GM18870 (cell line): ENCODE data around the gene FKRP.
"Not testable (repeated sequence)": the region's sequence is repeated elsewhere in the genome, so short reads cannot be mapped to it uniquely, and the experiment has no call there.

ENCODE experiments used
- ATAC-seq: cut with Tn5 transposase; IDR thresholded peaks from one replicate; pipeline ENCODE4 v1.9.1; 2021; ENCODE audit warnings: moderate library complexity; ENCODE audit not compliant: unreplicated experiment

FKRP gene

DNA sequence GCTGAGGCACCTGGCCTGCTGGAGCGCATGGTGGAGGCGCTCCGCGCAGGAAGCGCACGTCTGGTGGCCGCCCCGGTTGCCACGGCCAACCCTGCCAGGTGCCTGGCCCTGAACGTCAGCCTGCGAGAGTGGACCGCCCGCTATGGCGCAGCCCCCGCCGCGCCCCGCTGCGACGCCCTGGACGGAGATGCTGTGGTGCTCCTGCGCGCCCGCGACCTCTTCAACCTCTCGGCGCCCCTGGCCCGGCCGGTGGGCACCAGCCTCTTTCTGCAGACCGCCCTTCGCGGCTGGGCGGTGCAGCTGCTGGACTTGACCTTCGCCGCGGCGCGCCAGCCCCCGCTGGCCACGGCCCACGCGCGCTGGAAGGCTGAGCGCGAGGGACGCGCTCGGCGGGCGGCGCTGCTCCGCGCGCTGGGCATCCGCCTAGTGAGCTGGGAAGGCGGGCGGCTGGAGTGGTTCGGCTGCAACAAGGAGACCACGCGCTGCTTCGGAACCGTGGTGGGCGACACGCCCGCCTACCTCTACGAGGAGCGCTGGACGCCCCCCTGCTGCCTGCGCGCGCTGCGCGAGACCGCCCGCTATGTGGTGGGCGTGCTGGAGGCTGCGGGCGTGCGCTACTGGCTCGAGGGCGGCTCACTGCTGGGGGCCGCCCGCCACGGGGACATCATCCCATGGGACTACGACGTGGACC is 10.1 kb downstream of the FKRP start:
- no peak for ATAC-seq

DNA sequence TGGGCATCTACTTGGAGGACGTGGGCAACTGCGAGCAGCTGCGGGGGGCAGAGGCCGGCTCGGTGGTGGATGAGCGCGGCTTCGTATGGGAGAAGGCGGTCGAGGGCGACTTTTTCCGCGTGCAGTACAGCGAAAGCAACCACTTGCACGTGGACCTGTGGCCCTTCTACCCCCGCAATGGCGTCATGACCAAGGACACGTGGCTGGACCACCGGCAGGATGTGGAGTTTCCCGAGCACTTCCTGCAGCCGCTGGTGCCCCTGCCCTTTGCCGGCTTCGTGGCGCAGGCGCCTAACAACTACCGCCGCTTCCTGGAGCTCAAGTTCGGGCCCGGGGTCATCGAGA is 10.7 kb downstream of the FKRP start:
- ATAC-seq, result no peak

DNA sequence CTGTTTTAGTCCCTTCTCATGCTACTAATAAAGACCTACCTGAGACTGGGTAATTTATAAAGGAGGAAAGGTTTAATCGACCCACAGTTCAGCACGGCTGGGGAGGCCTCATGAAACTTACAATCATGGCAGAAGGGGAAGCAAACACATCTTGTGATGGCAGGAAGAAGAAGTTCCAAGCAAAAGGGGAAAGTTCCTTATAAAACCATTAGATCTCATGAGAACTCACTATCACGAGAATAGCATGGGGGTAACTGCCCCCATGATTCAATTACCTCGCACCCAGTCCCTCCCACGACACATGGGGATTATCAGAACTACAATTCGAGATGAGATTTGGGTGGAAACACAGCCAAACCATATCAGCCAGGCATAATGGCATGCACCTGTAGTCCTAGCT is 13.3 kb downstream of the FKRP start:
- no peak for ATAC-seq

DNA sequence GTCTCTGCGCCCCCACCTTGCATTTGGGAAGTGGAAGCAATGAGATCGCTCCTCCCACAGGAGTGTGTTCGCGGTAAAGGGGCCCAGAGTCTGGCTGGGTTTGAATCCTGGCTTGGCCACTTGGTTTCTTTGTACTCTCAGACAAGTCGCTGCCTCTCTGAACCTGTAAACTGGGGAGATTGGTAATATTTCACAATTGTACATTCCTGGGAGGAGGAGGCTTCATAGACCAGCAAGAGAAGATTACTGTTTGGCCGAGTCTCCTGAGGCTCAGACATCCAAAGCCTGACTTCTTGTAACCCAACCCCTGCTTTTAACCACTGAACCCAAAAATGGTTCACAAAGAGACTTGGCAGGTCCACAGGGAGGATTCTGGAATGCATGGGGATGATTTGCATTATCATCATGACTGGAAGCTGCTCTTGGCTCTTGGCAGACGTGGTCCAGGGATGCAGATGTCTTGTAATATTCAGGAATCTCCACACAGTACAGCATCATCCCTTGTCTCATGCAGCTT is 14.0 kb downstream of the FKRP start:
- no peak for ATAC-seq

DNA sequence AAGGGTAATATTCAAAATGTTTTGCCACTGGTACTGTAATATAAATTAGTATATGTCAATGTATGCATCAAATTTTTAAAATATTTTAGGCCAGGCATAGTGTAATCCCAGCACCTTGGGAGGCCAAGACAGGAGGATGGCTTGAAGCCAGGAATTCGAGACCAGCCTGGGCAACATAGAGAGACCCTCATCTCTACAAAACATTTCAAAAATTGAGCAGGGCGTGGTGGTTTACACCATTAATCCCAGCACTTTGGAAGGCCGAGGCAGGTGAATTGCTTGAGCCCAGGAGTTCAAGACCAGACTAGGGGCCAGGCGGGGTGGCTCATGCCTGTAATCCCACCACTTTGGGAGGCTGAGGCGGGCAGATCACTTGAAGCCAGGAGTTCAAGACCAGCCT is 14.5 kb downstream of the FKRP start:
- no peak for ATAC-seq

DNA sequence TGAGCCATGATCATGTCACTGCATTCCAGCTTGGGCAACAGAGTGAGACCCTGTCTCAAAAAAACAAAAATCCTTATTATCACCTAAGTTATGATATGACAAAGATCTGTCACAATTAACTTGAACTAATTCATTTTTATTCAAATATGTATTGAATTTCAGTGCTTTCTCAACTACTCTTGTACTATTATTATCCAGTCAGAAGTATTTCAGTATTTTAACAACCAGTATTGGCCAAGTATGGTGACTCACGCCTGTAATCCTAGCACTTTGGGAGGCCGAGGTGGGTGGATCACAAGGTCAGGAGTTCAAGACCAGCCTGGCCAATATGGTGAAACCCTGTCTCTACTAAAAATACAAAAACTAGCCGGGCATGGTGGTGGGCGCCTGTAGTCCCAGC is 15.0 kb downstream of the FKRP start:
- ATAC-seq, result not testable (repeated sequence)

DNA sequence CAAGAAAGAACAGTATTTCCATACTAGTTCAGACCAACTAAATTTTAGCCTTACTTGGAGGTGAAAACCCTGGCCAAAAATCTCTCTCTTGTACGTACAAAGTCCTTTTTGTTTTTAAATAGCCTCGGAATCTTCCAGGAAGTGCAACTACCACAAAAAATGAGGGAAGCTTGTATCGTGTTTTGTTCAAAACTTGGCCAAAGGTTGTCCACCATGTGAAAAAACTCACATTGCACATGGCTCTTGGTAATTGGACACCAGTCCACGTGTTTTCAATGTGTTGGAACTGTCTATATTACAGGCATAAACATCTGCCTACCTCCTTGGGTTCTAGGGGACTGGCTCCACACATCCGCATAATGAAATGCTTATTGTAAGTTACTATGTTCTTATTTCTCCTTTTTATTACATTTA is 15.6 kb downstream of the FKRP start:
- no peak for ATAC-seq

DNA sequence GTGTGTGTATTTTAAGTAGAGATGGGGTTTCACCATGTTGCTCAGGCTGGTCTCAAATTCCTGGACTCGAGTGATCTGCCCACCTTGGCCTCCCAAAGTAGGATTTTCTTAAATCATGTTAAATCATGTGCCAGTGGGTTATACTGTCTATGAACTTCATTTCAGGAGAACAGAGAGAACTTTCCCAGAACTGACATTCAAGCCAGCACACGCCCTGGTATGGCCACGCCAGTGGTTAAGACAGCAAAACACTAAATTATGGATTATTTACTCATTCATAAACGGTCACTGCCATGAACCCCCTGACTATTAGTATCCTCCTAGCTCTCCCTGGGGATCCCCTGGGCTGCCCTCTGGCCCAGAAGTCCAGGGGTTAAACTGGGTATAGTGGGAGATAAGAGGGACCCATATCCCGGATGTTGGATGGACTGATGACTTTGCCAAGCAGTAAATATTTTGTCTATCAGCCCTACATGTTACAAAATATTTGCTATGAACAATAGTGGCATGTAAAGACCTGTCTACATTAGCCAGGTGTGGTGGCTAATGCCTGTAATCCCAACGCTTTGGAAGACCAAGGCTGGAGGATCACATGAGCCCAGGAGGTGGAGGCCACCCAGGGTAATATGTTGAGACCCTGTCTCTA is 16.5 kb downstream of the FKRP start:
- no peak for ATAC-seq

DNA sequence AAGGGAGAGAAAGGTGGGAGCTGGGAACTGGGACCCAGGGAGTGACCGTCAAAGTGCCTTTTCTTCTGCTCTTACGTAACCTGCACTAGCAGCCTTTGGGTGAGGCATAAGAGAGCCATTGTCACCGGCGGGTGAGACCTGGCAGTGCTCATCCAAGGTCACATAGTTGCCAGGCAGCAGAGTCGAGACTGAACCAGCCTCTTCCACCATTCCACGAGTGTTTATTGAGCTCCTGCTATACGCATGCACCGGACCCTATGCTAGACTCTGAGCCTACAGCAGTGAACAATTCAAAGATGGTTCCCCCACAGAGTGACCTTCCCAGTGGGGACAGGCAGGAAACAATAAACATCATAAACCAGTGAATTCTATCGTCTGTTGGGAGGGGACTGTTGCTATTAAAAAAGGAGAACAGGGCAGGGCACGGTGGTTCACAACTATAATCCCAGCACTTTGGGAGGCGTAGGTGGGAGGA is 19.0 kb downstream of the FKRP start:
- ATAC-seq, result no peak

DNA sequence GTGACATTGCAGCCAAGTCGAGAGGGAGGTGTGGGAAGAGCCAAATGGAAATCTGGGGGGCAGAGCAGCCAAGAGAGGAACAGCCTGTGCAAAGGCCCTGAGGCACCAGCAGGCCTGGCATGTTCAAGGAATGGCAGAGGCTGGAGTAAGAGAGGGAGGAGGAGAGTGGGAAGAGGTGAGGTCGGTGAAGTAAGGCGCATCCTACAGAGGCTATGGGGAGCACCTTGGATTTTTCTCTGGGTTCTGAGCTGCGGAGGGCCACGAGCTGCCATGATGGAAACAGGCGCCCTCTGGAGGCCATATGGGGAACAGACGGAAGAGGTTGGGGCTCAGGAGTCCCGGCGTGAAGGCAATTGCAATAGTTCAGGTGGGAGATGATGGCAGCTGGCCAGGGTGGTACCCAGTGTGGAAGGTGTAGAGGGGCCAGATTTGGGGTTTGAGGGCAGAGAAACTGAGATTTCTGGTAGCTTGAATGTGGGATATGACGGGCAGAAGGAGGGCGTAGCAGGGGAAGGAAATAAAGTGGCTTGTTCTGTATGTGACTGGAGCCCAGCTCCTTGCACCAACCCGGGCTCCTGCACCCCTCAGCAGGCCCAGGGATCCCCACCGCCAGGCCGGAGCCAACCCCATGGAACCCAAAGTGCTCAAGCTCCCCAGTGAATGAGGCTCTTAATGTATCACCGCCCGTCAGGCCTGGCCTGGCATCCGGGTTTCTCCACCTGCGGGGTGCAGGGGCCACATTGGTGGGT is 20.9 kb downstream of the FKRP start:
- ATAC-seq, result no peak

DNA sequence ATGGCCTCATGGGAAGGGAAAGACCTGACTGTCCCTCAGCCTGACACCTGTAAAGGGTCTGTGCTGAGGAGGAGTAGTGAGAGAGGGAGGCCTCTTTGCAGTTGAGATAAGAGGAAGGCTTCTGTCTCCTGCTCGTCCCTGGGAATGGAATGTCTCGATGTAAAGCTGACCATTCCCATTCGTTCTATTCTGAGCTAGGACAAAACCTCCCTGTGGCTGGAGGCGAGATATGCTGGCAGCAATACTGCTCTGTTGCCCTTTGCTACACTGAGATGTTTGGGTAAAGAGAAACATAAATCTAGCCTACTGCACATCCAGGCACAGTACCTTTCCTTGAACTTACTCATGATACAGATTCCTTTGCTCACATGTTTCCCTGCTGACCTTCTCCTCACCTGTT is 22.9 kb downstream of the FKRP start:
- not testable (repeated sequence) for ATAC-seq

DNA sequence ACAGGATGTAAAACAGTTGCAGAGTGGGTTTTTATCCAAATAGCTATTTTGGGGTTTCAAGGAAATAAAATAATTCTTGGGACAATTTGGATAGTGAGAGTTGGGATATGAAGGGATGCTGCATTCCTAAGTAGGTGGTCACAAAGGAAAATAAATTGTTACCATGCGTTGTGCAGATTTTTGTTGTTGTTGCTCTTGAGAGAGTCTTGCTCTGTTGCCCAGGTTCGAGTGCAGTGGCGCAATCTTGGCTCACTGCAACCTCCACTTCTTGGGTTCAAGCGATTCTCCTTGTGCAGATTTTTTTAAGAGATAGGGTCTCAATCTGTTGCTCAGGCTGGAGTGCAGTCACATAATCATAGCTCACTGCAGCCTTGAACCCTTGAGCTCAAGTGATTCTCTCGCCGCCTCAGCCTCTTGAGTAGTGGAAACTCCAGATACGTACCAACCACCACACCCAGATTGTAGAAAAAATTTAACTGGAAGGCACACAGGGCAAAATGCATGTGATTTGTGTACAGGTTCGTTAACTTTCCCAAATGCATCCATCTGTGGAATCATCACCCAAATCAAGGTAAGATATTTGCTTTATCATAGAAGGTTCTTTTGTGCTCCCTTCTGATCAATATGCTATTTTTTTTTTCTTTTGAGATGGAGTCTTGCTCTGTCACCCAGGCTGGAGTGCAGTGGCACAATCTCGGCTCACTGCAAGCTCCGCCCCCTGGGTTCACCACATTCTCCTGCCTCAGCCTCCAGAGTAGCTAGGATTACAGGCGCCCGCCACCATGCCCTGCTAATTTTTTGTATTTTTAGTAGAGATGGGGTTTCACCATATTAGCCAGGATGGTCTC is 26.5 kb downstream of the FKRP start:
- no peak for ATAC-seq

DNA sequence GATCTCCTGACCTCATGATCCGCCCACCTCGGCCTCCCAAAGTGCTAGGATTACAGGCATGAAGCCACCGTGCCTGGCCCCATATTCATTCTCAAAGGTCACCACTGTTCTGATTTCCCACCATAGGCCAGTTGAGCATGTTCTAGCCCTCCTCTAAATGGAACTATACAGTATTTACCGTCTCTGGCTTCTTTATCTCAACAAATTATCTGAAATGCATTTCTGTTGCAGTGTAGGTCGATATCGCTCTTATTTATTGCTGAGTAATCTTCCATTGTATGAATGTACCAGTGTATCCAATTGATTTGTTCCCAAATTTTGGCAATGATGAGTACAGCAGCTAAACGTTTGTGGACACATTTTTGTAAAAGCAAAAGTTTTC is 27.2 kb downstream of the FKRP start:
- ATAC-seq, result no peak

DNA sequence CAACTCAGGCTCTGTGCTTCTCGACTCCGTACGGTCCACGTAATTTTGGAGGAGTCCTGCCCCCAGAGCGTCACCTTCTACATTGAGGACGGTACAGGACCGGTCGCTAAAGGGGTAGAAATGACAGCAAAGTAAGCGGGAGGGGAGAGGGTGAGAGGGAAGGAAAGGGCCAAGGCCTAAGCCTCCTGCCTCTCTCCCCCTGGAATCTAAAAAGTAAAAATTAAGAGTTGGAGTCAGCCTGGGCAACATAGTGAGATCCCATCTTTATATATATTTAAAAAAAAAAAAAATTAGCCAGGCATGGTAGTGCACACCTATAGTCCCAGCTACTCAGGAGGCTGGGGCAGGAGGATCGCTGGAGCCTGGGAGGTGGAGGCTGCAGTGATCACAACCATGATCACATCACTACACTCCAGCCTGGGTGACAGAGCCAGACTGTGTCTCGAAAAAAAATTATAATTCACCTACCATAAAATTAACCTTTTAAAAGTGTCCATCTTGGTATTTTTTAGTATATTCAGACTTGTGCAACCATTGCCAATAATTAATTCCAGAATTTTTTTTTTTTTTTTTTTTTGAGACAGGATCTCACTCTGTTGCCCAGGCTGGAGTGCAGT is 29.9 kb downstream of the FKRP start:
- ATAC-seq, result no peak

DNA sequence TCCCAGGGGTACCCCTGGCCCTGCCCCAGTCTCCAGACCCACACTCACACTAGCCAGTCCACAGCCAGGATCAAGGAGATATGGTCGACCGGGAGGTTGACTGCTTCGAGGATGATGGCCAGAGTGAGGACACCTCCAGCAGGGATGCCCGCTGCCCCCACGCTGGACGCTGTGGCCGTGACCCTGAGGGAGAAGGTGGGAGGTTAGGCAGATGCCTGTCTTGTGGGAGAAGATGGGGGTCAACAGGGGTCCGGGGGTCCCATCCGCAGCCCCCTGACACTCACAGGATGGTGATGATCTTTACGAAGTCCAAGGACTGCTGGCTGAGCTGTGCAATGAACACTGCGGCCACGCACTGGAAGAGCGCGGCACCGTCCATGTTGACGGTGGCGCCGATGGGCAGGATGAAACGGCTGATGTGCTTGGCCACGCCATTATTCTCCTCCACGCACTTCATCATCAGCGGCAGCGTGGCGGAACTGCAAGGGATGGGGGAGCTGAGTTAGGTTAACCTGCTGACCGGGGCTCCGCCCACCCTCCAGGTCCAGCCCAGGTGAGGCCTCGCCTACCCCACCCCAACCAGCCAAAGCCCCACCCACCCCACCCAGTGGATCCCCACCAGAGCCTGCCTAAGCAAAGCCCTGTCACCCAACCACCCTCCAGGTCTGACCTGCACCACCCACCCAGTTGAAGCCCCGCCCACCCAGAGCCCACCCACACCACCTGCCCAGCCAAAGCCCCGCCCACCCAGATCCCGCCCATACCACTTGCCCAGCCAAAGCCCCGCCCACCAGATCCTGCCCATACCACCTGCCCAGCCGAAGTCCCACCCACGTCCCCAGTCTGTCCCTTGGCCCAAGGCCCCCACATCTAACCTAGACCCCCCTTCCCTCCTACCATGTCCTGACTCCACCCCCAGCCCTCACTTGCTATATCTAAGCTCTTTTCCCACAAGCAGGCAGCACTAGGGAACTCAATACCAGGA is 31.4 kb downstream of the FKRP start:
- ATAC-seq, result no peak

DNA sequence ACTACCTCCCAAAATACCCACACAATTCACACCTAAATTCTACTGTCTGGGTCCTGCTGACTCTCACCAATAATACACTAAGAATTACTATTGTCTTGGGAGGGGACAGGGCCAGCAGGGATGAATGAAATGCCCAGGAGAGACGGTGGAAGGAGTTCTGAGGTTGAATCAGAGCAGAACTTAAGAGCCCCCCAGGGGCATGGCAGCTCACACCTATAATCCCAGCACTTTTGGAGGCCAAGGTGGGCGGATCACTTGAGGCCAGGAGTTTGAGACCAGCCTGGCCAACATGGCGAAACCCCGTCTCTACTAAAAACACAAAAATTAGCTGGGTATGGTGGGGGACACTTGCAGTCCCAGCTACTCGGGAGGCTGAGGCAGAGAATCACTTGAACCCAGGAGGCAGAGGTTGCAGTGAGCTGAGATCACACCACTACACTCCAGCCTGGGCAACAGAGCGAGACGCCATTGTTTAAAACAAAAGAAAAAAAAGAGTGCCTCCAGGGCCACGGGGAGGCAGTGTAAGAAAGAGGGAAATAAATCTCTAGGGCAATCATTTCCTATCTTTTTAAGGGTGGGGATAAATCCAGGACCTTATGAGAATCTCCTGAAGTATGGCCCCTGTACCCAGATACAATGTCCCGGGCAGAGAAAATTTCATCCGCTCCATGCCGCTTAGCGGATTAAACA is 32.2 kb downstream of the FKRP start:
- ATAC-seq, result not testable (repeated sequence)

DNA sequence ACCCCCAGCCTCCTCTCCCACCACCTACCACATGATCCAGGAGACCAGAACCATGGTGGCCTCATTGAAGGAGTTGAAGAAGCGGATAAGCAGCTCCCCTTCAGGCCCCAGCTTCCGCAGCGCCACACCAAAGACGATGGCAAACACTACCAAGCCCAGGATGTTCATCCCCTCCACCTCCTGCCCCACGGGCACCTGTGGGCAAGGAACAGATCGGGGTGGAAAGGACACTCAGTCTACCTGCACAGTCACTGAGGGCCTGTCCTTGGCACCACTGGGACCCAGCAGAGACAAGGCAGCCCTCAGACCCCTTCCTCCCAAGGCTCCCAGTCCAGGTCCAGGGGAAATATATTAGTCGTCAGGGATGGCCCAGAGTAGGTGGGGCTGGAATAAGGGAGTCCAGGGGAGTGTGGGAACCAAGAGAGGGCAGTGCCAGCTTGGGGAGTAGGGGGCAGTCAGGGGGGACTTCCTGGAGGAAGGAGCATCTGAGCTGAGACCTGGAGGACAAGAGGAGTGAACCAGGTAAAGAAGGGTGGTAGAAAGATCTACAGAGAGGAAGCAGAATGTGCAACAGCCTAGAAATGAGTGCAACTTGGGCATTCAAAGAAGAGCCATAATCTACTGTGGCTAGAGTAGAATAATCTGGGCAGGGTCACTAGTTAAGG is 36.6 kb downstream of the FKRP start:
- no peak for ATAC-seq

DNA sequence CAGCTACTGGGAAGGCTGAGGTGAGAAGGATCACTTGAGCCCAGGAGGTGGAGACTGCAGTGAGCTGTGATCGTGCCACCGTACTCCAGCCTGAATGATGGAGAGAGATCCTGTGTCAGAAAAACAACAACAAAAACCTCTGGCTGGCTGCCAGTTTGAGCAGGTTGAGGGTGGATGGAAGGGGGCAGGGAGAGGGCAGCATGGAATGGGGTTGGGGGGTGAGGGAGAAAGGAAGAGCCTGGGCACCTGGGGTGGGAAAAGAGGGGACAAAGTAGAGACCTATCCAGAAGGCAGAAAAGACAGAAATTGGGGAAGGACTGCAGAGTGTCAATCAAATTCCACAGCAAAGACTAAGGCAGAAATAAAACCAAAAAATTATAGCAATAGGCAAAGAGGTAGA is 37.8 kb downstream of the FKRP start:
- ATAC-seq, result no peak
